Endothelial cell (in vitro differentiated cells): ENCODE data around the gene PTGFRN. TPM values are rescaled to one million over a fixed set of nuclear protein-coding genes. Genes with fewer than 3 reads are reported as not detected.

Experiments
- DNase-seq: peaks from one replicate; pipeline ENCODE4 v3.0.0; 2021; ENCODE audit warnings: low spot score
- H3K27ac Mint-ChIP-seq: one replicate; pipeline ENCODE4 v1.8.0; 2021; ENCODE audit warnings: mixed read lengths, inconsistent platforms; ENCODE audit not compliant: unreplicated experiment
- H3K27me3 Mint-ChIP-seq: one replicate; pipeline ENCODE4 v1.8.0; 2021; ENCODE audit warnings: mild to moderate bottlenecking, moderate library complexity, mixed read lengths, inconsistent platforms; ENCODE audit not compliant: unreplicated experiment
- H3K36me3 Mint-ChIP-seq: one replicate; pipeline ENCODE4 v1.8.0; 2021; ENCODE audit warnings: mild to moderate bottlenecking, low read depth, mixed read lengths, inconsistent platforms; ENCODE audit not compliant: unreplicated experiment
- H3K4me1 Mint-ChIP-seq: one replicate; pipeline ENCODE4 v1.8.0; 2021; ENCODE audit warnings: mild to moderate bottlenecking, mixed read lengths, inconsistent platforms; ENCODE audit not compliant: unreplicated experiment
- H3K4me3 Mint-ChIP-seq: one replicate; pipeline ENCODE4 v1.8.0; 2021; ENCODE audit warnings: mild to moderate bottlenecking, mixed read lengths, inconsistent platforms; ENCODE audit not compliant: unreplicated experiment
- H3K9me3 Mint-ChIP-seq: one replicate; pipeline ENCODE4 v1.8.0; 2021; ENCODE audit warnings: mixed read lengths, inconsistent platforms; ENCODE audit not compliant: unreplicated experiment
- CTCF ChIP-seq: fragments of 200-600 bp; sonication (generic); IDR thresholded peaks from one replicate; pipeline ENCODE4 v1.5.0; 2021; ENCODE audit warnings: antibody characterized with exemption; ENCODE audit not compliant: unreplicated experiment
- total RNA-seq: library from RNA; stranded (reverse); fragmentation: NEBNext Ultra II Directional; extraction: Animal tissue kit (Norgen Biotek cat#: 25700); gene quantifications from one replicate; pipeline ENCODE4 v1.2.1, GENCODE V29; 2021; ENCODE audit not compliant: unreplicated experiment

PTGFRN gene
- total RNA-seq, 1 donor from 2014 or later = 23.7 TPM

DNA sequence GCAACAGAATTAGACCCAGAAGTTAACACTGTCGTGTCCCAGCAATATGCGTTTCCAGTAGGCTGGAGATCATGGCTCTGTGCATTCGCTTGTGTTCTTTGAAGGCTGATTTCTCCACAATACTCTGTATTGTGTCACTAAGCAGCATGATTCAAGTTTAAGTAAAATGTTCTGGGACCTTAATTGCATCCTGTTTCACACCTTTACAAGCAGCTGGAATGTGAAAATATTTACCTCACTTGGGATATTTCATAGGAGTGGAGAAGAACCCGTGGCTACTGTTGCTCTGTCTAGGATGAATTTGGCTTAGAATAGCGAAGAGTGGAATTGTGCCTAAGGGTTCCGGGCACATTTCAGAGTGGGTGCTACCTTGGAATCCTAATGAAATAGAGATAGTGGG, 6.3 kb downstream of the PTGFRN start:
- no peaks in the 10 kb centered on the region for H3K9me3 Mint-ChIP-seq

DNA sequence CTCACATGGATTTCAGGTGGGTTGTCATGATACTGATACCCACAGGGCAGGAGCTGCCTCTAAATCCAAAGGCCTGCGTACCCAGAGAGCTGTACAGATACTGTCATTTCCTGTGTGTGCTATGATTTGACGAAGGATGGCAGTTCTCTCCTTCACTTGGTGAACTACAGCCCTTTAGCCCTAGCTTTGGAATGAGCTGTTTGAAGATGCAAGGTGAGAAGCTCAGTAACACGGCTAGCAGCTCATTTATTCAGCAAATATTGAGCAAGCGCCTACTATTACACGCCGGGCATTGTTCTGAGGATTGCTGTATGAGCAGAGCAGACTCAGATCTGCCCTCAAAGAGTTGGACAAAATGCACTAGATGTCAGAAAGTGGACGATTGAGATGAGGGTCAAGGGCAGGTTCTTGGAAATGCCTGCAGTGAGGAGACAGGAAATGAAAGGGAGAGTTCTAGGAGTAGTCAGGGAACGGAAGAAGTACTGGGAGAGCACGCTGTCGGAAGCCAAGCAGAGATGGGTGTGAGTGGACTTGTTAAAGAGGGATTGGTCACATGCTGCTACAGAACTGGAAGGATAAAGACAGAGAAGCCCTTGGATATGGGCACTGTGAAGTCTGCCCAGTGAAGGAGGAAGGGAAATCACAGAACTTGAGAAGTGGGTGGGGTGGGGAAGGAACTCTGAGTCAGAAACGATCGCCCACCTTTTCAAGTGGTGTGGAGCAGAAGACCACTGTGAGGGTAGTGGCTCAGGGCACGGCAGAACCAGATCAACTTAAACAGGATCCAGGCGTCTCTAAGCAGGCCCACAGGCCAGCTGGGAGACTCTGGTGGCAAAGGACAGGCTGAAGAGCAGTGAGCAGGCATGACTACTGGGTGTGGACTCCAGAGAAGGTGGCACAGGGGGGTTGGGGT, 7.1 kb downstream of the PTGFRN start:
- no peak for DNase-seq
- Mint-ChIP-seq H3K36me3 (no peaks in the 10 kb centered on the region), H3K9me3 (no peaks in the 10 kb centered on the region), H3K4me1 (no peaks in the 10 kb centered on the region), H3K27me3 (no peaks in the 10 kb centered on the region), H3K27ac (no peak overlapping the region), H3K4me3 (no peak overlapping the region)
- TF ChIP-seq CTCF = no peak

More for the DNA sequence above, 6.3 kb downstream of the PTGFRN start:
- no peak for TF ChIP-seq CTCF
- DNase-seq = no peak
- no peaks in the 10 kb centered on the region for H3K36me3 Mint-ChIP-seq
- no peak overlapping the region for H3K27ac Mint-ChIP-seq
- no peaks in the 10 kb centered on the region for H3K4me1 Mint-ChIP-seq
- H3K4me3 Mint-ChIP-seq = no peak overlapping the region
- no peaks in the 10 kb centered on the region for H3K27me3 Mint-ChIP-seq

DNA sequence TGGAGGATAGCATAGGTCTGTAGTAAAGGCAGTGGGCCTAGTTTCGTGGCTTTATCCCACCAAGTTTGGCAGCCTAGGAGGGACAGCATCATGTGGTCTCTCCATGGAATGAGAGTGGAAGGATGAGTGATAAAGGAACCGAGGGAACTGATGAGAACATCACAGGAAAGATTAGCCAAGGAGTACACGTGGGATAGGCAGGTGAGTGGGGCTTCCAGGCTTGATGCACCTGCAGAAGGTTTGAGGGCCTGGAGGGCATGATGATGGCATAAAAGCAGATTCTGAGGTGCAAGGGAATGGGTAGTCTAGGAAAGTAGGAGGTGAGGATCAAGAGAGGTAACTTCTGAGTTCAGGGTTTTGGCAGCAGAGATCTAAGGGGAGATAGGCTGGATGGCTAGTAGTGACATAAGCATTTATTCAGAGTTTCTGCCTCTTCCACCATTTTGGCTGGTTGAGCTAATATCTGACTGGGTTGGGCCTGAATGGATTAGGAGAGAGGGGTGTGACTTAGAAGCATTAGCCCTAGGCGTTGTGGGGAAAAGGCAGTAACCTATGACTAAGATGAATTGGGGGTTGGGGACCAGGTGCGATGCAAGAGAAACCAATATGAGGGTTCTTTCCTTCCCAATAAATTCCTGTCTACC, 9.1 kb downstream of the PTGFRN start:
- no peak for TF ChIP-seq CTCF
- H3K27ac Mint-ChIP-seq = no peak overlapping the region
- DNase-seq = no peak
- no peaks in the 10 kb centered on the region for H3K36me3 Mint-ChIP-seq
- no peaks in the 10 kb centered on the region for H3K27me3 Mint-ChIP-seq
- no peaks in the 10 kb centered on the region for H3K9me3 Mint-ChIP-seq
- peaks cover 4% of the 10 kb centered on the region for H3K4me1 Mint-ChIP-seq
- H3K4me3 Mint-ChIP-seq = no peak overlapping the region

- Mint-ChIP-seq H3K9me3 (no peaks in the 10 kb centered on the region), H3K27ac (no peak overlapping the region), H3K36me3 (no peaks in the 10 kb centered on the region), H3K4me1 (peaks cover 4% of the 10 kb centered on the region), H3K4me3 (no peak overlapping the region), H3K27me3 (no peaks in the 10 kb centered on the region)
- no peak for TF ChIP-seq CTCF
- no peak for DNase-seq
These were observed 10.1 kb downstream of the PTGFRN start for GRCh38 chr1:116919802-116920201.

DNA sequence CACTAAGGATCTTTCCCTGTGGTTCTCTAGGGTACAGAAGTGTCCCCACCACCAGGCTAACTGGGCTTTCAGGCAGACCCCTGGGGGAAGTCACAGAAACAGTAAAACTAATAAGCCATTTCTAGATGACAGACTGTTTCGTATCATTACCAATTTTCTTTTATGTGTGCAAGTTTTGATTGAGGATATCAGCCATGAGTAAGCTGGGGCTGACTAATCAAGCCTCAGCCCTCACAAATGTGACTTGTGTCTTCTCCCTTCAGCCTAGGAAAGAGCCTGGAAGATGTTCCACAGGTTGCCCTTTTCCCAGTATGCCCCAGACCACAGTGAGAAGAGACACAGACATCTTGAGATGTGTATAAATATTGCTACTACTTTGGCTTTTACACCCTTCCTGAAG, 10.5 kb downstream of the PTGFRN start:
- Mint-ChIP-seq H3K27me3 (no peaks in the 10 kb centered on the region), H3K4me3 (no peak overlapping the region), H3K4me1 (peaks cover 4% of the 10 kb centered on the region), H3K9me3 (no peaks in the 10 kb centered on the region), H3K36me3 (no peaks in the 10 kb centered on the region), H3K27ac (no peak overlapping the region)
- TF ChIP-seq CTCF = no peak
- DNase-seq = no peak
